Measurements from ENCODE around the gene DNAH7.
"Not testable (repeated sequence)": the region's sequence is repeated elsewhere in the genome, so short reads cannot be mapped to it uniquely, and the experiment has no call there.

DNAH7 gene

GRCh38 chr2:195967336-195967735, 101.3 kb downstream of the DNAH7 start:
- DNase-seq (ENCODE audit: low read depth in 3 of 3) = no peak

GRCh38 chr2:195961873-195962272, 106.8 kb downstream of the DNAH7 start:
- DNase-seq (ENCODE audit: low read depth in 3 of 3) = no peak

- no peak for DNase-seq (ENCODE audit: low read depth in 3 of 3)
These were observed 109.3 kb downstream of the DNAH7 start for GRCh38 chr2:195959341-195959740.

DNA sequence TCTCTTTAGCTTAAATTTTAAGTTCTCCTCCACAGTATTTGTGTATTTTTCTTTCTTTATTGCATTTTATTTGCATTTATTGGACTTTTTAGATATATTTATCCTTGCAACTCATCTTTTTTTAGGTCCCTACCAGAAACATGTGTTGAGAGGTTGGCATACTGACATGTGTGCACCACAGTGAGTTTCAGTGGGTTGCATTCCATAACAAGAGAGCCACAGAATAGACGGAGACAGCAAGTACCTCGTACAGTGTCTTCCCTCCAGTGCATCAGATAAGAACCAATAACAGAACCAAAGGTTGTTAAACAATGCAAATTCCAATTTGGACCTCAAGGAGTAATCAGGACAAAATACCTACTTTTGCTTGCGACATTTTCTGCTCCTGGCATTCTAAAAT, 111.9 kb downstream of the DNAH7 start:
- DNase-seq (ENCODE audit: low read depth in 3 of 3) = no peak

DNA sequence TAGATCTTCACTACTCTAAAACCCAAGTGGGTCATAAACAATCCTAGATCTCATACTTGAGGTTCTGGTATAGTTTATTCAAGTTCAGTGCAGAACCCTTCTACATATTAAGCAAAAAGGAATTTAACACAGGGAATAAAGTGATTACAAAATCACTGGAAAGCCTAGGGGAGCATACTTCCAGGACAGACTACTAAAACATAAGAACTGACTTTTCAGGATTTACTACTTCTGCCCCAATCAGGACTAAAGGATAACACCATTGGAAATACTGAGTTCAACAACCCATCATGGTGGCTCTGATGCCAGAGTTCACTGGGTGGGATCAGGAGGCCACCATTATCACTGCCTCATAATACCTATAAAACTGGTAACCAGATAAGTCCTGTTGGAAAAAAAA, 123.6 kb downstream of the DNAH7 start:
- DNase-seq (ENCODE audit: low read depth in 3 of 3) = no peak

- no peak for DNase-seq (ENCODE audit: low read depth in 3 of 3)
These were observed 131.5 kb downstream of the DNAH7 start for GRCh38 chr2:195937176-195937575.

DNA sequence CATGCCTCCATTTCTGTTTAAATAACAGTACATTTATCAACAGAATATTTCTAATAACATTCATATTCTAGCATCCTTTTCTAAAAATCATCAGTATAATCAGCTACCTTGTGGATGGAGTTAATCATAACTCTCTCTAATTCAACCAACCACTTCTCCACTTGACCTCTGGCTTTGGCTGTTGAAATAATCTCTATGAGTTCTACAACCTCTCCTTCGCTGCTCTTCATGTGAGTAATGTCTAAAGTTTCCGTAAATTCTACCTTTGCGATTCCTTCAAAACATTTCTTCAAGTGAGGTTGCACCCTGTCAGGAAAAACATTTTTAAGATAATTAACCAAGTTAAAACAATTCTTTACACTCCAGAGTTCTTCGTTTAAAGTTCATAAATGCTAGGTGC, 134.2 kb downstream of the DNAH7 start:
- DNase-seq (ENCODE audit: low read depth in 3 of 3) = no peak

DNA sequence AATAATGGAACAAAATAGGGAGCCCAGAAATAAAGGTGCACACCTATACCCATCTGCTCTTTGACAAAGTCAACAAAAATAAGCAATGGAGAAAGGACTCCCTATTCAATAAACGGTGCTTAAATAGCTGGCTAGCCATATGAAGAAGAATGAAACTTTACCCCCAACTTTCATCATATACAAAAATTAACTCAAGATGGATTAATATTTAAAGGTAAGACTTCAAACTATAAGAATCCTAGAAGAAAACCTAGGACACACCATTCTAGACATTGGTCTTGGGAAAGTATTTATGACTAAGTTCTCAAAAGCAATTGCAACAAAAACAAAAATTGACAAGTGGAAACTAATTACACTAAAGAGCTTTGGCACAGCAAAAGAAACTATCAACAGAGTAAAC, 139.1 kb downstream of the DNAH7 start:
- no peak for DNase-seq (ENCODE audit: low read depth in 3 of 3)

GRCh38 chr2:195925120-195925519, 143.5 kb downstream of the DNAH7 start:
- DNase-seq (ENCODE audit: low read depth in 3 of 3) = no peak

DNA sequence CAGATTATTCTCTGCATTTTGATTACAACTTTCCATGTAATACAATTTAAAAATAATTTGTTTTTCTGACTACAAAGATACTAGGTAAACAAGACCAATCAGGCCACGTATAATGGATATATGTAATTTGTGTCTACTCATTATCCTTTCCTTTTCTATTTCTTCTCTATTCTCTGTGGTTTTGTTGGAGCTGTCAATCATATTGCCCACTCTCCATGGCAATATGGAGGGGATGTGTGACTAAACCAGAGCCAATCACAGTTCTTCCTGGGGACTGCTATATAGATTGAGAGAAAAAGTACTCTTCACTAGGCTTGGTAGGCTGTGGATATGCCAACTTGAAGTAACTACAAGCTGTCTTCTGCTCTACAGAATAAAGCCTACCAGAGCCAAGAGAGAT, 144.7 kb downstream of the DNAH7 start:
- no peak for DNase-seq (ENCODE audit: low read depth in 3 of 3)

GRCh38 chr2:195917021-195917600, 151.5 kb downstream of the DNAH7 start:
- not testable (repeated sequence) for DNase-seq (ENCODE audit: low read depth in 3 of 3)

DNA sequence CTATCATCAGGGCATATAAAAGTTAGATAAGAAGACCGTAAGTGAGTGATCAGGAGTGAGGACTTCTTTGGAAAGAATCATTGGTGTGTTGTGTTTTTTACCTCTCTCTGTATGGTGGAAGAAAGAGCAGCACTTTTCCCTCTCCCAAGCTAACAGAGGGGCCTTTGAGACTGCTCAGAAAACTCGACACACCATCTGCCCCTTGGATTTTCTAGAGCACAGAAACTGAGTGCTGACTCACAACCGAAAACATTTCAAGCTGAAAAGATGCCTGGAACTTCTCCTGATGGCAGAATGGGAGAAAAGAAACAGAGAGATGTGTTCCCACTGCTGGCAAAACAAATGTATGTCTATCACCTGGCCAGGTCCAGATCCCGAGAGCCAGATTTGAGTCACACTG, 156.6 kb downstream of the DNAH7 start:
- no peak for DNase-seq (ENCODE audit: low read depth in 3 of 3)

- no peak for DNase-seq (ENCODE audit: low read depth in 3 of 3)
These were observed 158.1 kb downstream of the DNAH7 start for GRCh38 chr2:195910570-195910969.

DNA sequence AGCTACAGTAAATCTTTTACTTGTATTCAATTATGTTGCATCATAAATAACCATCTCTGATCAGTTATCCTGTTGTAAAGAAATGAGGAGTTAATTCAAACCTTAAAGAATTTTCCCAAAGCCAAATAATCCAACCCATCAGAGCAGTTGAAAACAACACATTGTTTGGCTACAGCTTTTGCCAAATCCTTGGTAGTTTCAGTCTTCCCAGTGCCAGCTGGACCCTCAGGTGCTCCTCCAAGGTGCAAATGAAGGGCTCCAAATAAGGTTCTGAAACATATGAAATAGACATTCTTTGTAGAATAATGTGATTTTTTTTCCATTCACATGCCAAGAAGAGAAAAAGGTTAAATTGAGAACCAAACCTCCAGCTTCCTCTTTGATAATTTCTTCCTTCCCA, 158.7 kb downstream of the DNAH7 start:
- DNase-seq (ENCODE audit: low read depth in 3 of 3) = no peak

GRCh38 chr2:195907474-195907873, 161.2 kb downstream of the DNAH7 start:
- no peak for DNase-seq (ENCODE audit: low read depth in 3 of 3)

- DNase-seq (ENCODE audit: low read depth in 3 of 3) = no peak
These were observed 164.7 kb downstream of the DNAH7 start for GRCh38 chr2:195903956-195904355.

- DNase-seq (ENCODE audit: low read depth in 3 of 3) = no peak
These were observed 165.8 kb downstream of the DNAH7 start for GRCh38 chr2:195902857-195903256.

DNA sequence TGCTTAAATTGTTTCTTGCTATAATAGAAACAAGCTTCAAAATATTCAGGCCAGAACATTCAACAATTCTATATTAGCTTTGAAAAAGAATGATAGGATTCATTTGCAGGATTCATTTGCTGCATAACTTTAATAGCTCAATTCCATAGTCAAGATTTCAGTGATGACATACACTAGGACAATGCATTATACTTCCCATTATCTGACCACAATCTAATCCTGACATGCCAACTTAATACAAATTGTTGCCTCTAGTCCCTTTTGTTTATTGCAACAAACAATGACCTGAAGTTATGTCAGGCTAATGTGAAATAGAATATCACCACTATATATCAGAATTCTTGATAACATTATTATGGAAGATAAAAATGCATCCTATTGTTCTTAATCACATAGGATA, 169.4 kb downstream of the DNAH7 start:
- no peak for DNase-seq (ENCODE audit: low read depth in 3 of 3)

GRCh38 chr2:195898505-195899191, 170.0 kb downstream of the DNAH7 start:
- DNase-seq (ENCODE audit: low read depth in 3 of 3) = no peak

DNA sequence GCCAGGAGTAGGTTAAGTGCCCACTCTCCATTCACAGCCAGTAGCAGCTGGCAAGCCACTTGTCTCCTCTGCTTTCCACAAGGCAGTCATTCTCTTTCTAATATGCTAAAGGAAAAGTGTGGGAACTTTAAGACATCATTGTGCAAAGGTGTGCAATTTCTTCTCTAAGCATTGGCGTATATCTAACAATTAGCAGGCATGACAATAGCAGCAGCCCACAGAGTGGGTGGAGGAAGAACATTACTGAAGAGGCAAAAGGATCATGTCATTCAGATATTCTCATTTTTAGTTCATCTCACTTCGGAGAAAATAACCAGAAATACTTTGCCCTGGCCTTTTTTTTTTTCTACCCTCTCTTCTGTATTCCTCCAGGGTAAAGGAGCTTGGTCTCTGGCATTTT, 177.6 kb downstream of the DNAH7 start:
- DNase-seq (ENCODE audit: low read depth in 3 of 3) = no peak

DNA sequence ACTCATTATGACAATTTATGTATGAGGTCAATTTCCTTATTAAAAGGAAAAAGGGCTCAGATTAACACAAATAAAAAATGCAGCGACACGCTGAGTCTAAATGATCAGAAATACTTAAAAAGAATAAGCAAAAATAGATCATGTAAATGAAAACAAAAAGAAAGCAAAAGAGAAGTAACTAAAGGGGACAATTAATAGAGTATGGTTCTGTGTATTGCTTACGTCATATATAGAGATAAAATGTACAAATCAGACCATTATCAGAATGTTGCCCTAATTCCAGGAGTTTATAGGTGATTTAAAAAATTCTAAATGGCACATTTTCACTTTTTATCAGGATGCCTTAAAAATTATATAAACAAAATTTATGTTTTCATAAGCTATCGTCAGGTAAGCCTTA, 189.5 kb downstream of the DNAH7 start:
- DNase-seq (ENCODE audit: low read depth in 3 of 3) = no peak

DNA sequence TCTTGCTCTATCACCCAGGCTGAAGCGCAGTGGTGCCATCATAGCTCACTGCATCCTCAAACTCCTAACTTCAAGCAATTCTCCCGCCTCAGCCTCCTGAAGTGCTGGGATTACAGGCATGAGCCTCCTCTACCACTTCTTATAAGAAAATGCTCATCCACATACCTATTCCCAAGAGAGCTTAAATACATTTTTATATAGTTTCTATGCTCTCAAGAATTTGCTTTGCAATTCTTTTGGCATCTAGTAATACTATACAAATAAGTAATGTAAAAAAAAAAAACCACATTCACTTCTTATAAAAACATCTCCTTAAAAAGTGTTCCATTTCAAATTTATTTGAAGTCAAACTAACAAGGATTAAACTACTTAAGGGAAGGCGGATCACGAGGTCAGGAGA, 197.3 kb downstream of the DNAH7 start:
- no peak for DNase-seq (ENCODE audit: low read depth in 3 of 3)

GRCh38 chr2:195864316-195864715, 204.3 kb downstream of the DNAH7 start:
- no peak for DNase-seq (ENCODE audit: low read depth in 3 of 3)

- DNase-seq (ENCODE audit: low read depth in 3 of 3) = no peak
These were observed 205.1 kb downstream of the DNAH7 start for GRCh38 chr2:195863564-195863963.

All from stimulated activated CD4-positive, alpha-beta T cell treated with anti-CD3 and anti-CD28 coated beads, TNF-alpha, amount 100 ng/mL, for 4 hours (primary cell).